Heart left ventricle (tissue), 16 donors: ENCODE results near the gene CLCF1. TPM values are rescaled to one million over a fixed set of nuclear protein-coding genes. Genes with fewer than 3 reads are reported as not detected.

Source experiments
- ATAC-seq, 4 donors: fragments of 200-7000 bp; cut with Tn5 transposase; one replicate each; pipeline ENCODE4 v1.9.1; 2020 to 2022; ENCODE audit warnings: moderate library complexity in 4 of 4, mild to moderate bottlenecking in 3 of 4, moderate number of reproducible peaks in 1 of 4
- DNase-seq, 5 donors: peaks; one replicate each; pipeline ENCODE4 v3.0.0-alpha.2; 2020
- H3K27ac ChIP-seq, 12 donors: fragments of 200-600 bp; sonication (generic) in 4 of 12; one replicate each; pipeline versions ENCODE4 v1.5.0 to v1.8.0; 2016 to 2022; ENCODE audit warnings: mild to moderate bottlenecking in 2 of 12
- H3K27me3 ChIP-seq, 9 donors: fragments of 200-600 bp; sonication (generic) in 2 of 9; one replicate each; pipeline versions ENCODE4 v1.5.1 to v1.8.0; 2016 to 2022; ENCODE audit warnings: mild to moderate bottlenecking in 3 of 9
- H3K36me3 ChIP-seq, 9 donors: fragments of 200-600 bp; sonication (generic) in 2 of 9; one replicate each; pipeline versions ENCODE4 v1.5.0 to v1.8.0; 2018 to 2022; ENCODE audit warnings: mild to moderate bottlenecking in 2 of 9
- H3K4me1 ChIP-seq, 12 donors: fragments of 200-600 bp; sonication (generic) in 4 of 12; one replicate each; pipeline versions ENCODE4 v1.5.0 to v1.8.0; 2016 to 2022; ENCODE audit warnings: mild to moderate bottlenecking in 3 of 12
- H3K4me3 ChIP-seq, 12 donors: fragments of 200-600 bp; sonication (generic) in 4 of 12; one replicate each; pipeline versions ENCODE4 v1.5.0 to v1.8.0; 2017 to 2022; ENCODE audit warnings: mild to moderate bottlenecking in 9 of 12, moderate library complexity in 4 of 12
- H3K9me3 ChIP-seq, 12 donors: fragments of 200-600 bp; sonication (generic) in 4 of 12; one replicate each; pipeline versions ENCODE4 v1.5.0 to v1.8.0; 2016 to 2022; ENCODE audit warnings: mild to moderate bottlenecking in 1 of 12
- POLR2A ChIP-seq, 2 donors: fragments of 450-650 bp; IDR thresholded peaks; one replicate each; pipeline ENCODE4 v1.6.1; 2017; ENCODE audit warnings: antibody characterized with exemption in 2 of 2, mild to moderate bottlenecking in 2 of 2, moderate library complexity in 2 of 2
- WGBS, 4 donors: extraction: QIAGEN DNeasy Blood & Tissue Kit in 2 of 4; methylation state at CpG; one replicate each; pipeline versions ENCODE4 v1.1.5 to v1.1.7; 2013 to 2018; 5-methylcytosine and 5-hydroxymethylcytosine counted together
- intact Hi-C, 10 donors: fragments of 100-400 bp; cut with DNase I; formaldehyde crosslinking; loops; one replicate each; pipeline versions ENCODE4 v1.11.1 to v1.14.2; 2022
- polyA plus RNA-seq, 2 donors: library from polyadenylated mRNA; stranded (reverse); fragments of 200-250 nt; gene quantifications; one replicate each; pipeline ENCODE4 v1.2.3, GENCODE V29; 2013
- total RNA-seq, 9 donors: library from RNA; depleted of rRNA in 2 of 9; stranded (reverse); fragments of >200 nt in 2 of 9; fragmentation: NEBNext Ultra II Directional in 3 of 9; extraction: Animal tissue kit (Norgen Biotek cat#: 25700) in 3 of 9; gene quantifications; one replicate each; pipeline versions ENCODE4 v1.1.0 to v1.2.4, GENCODE V29; 2016 to 2023
- TF ChIP-seq, protein P1 (sequence below), 12 donors: fragments of 200-600 bp; sonication (generic) in 4 of 12; IDR thresholded peaks; one replicate each; pipeline versions ENCODE4 v1.5.0 to v1.8.0; 2018 to 2022; ENCODE audit warnings: antibody characterized with exemption in 12 of 12, mild to moderate bottlenecking in 5 of 12
- donor health status: ischemic (EF 13 %, LVEDD 7.1; RV severe dilation, severe dysfunction).
- donor health status: healthy with polysubstance abuse.
- donor health status: DM: no; HTN: yes; CAD: no.
- donor health status: DM: no; HTN: no; CAD: no.
- donor health status: ischemic (EF 25% LVEDD 6.9; RV normal size, moderate dysfunction).
- donor health status: ischemic (EF 25% LVEDD 5.7; RV mildly dilated, moderate dysfunction).
- donor health status: healthy.
- donor health status: DM: yes; HTN: yes; CAD: no.
- donor health status: ischemic (EF 35%, LVEDD 5.7; RV mildly dilated, moderate dysfunction).
- donor health status: nonischemic (EF 11% LVEDD 7.7; RV severe dilation, severe dysfunction).
- donor health status: DM: yes; HTN: yes; CAD: no.
- donor health status: PGD.
- donor health status: ischemic (EF 29% LVEDD 5.4; RV normal size, mild dysfunction).
- donor health status: nonischemic (EF 23%, LVEDD 6.1; RV moderate dilation, normal function).

Gene CLCF1
- total and polyA plus RNA-seq, 11 donors: 0.25 to 17.1 (median 1.7) TPM

DNA sequence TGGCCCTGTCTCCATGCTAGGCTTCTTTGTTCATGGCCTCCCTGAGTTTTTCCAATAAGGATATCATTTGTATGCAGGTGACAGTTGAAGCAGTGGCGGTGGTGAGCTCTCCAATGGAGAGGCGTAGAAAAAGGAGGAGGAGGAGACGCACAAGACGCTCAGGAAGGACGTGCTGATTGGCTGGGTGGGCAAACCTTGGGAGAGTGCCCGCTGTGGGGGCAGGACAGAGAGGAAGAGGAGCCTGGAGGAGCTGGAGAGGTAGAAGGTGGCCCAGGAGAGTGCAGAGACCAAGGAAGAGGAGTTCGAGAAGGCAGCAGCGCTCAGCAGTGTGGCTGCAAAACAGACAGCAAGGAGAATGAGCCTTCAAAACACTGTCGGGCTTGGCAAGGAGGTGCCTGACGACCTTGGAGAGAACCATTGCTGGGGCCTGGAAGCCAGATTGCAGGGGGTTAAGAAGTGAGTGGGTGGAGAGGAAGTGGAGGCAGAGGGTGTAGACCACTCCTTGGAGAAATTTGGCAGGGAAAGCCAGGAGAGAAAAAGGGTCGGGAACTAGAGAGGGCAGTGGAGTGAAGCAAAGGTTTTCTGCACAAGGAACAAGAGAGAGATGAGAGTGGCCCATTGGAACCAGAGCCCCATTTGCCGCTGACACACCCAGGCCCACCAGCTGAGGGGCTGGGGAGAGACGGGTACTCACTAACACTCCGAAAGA, 7.5 kb downstream of the CLCF1 start:
- H3K36me3 ChIP-seq: peaks cover 0 to 11% (median 0%) of the 10 kb centered on the region in 9 donors
- intact Hi-C loops: no loop called here
- WGBS, 4 donors: 64 to 73% (median 70%) methylated on average over 14 of the region's 14 CpGs
- H3K4me1 ChIP-seq: peaks cover 0 to 52% (median 22%) of the 10 kb centered on the region in 12 donors
- peak overlapping the region in 3 of 12 donors; percentile 39 to 97 (median 52) for H3K27ac ChIP-seq
- ATAC-seq (no peak), DNase-seq (no peak)
- no peaks in the 10 kb centered on the region for H3K27me3 ChIP-seq
- no peak for TF ChIP-seq POLR2A (IDR thresholded peaks at IDR 0.05)
- TF ChIP-seq, protein P1, sequence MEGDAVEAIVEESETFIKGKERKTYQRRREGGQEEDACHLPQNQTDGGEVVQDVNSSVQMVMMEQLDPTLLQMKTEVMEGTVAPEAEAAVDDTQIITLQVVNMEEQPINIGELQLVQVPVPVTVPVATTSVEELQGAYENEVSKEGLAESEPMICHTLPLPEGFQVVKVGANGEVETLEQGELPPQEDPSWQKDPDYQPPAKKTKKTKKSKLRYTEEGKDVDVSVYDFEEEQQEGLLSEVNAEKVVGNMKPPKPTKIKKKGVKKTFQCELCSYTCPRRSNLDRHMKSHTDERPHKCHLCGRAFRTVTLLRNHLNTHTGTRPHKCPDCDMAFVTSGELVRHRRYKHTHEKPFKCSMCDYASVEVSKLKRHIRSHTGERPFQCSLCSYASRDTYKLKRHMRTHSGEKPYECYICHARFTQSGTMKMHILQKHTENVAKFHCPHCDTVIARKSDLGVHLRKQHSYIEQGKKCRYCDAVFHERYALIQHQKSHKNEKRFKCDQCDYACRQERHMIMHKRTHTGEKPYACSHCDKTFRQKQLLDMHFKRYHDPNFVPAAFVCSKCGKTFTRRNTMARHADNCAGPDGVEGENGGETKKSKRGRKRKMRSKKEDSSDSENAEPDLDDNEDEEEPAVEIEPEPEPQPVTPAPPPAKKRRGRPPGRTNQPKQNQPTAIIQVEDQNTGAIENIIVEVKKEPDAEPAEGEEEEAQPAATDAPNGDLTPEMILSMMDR (IDR thresholded peaks at IDR 0.05): no peak
- no peaks in the 10 kb centered on the region for H3K9me3 ChIP-seq
- H3K4me3 ChIP-seq: no peak overlapping the region

DNA sequence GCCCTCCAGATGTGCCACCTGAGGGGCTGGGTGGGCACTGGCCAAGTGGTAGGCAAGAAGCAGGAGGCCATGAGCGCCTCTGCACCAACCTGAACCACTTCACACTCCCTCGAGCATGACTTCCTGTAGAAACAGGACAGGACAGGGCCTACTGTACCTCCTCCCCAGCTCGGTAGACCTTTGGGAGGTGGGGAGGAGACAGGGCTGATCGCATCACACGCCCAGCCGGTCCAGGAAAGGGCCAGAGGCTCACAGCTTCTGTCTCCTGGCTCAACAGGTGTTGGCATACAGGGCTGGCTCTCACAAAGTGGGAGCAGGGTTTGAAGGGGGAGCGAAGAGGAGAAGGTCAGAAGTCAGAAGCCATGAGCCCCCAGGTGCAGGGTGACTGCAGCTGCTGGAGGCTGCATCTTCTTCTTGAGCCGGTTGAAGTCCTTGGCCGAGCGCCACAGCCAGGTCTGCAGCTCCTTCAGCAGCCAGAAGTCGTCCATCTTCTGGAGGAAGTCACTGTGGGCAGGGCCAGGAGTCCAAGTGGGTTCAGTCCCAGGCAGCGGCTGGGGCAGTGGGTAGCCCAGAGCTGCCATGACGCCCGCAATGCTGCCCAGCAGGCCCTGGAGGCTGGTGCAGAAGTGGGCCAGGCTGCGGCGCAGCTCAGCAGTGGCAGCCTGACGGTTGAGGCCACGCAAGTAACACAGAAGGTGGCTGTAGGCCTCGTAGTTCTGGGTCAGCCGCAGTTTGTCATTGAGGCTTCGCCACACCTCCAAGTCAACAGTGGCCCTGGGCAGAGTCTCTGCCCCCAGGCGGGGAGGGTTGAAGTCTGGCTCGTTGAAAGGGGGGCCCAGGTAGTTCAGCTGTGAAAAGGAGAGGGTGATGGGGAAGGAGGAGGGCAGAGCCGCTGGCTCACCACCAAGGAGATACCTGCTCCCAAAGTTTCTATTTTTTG, 8.3 kb downstream of the CLCF1 start:
- Histone ChIP-seq H3K27me3 (no peaks in the 10 kb centered on the region), H3K36me3 (peaks cover 0 to 11% (median 0%) of the 10 kb centered on the region in 9 donors), H3K4me1 (peaks cover 0 to 43% (median 22%) of the 10 kb centered on the region in 12 donors), H3K9me3 (no peaks in the 10 kb centered on the region), H3K4me3 (no peak overlapping the region), H3K27ac (peak overlapping the region in 1 of 12 donors; percentile 97)
- 90 to 94% (median 91%) methylated on average over 12 to 24 of the region's 24 CpGs for WGBS, 4 donors
- intact Hi-C loops: no loop called here
- DNase-seq (no peak), ATAC-seq (no peak)
- TF ChIP-seq, protein P1 (IDR thresholded peaks at IDR 0.05): no peak
- no peak for TF ChIP-seq POLR2A (IDR thresholded peaks at IDR 0.05)

- intact Hi-C loops: no loop called here
- ATAC-seq: no peak
- H3K36me3 ChIP-seq: peaks cover 0 to 11% (median 0%) of the 10 kb centered on the region in 9 donors
- no peaks in the 10 kb centered on the region for H3K9me3 ChIP-seq
- no peak for DNase-seq
- 86 to 97% (median 94%) methylated on average over 3 of the region's 3 CpGs for WGBS, 4 donors
- peaks cover 0 to 35% (median 22%) of the 10 kb centered on the region in 12 donors for H3K4me1 ChIP-seq
- TF ChIP-seq POLR2A (IDR thresholded peaks at IDR 0.05): no peak
- TF ChIP-seq, protein P1 (IDR thresholded peaks at IDR 0.05): no peak
- H3K4me3 ChIP-seq: no peak overlapping the region
- no peak overlapping the region for H3K27ac ChIP-seq
- no peaks in the 10 kb centered on the region for H3K27me3 ChIP-seq
These were observed 9.2 kb downstream of the CLCF1 start for GRCh38 chr11:67364169-67364568.
